Measurements from ENCODE around the gene RCVRN. TPM values are rescaled to one million over a fixed set of nuclear protein-coding genes. Genes with fewer than 3 reads are reported as not detected.

The RCVRN gene
- total and polyA plus RNA-seq, 2 of the 4 experiments (the other 2 are of a cell fraction) = not detected

DNA sequence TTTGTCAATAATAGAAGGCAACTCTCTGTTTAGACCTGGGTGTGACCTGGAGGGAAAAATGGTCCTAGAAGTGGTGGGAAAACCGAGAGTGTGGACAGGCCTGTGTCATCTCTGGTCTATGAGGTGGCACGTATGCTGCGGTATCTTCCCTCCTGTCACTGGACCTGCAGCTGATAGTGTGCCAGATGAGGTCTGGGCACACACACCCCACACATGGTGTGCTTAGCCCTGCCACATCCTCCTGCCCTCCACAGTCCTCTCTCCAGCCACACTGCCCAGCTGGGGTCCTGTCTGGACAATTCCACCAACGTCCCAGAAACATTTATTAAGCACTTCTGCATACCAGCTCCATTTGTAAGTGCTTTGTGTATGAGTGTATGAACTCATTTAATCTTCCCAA lies 42.1 kb downstream of the RCVRN start:
- Histone ChIP-seq H4K91ac (ENCODE audit: insufficient read depth, low read depth, low read length) (no peak overlapping the region), H3K9me1 (ENCODE audit: insufficient read depth, low read length) (no peaks in the 10 kb centered on the region), H2BK5ac (ENCODE audit: low read depth, low read length, poor library complexity, severe bottlenecking) (no peak overlapping the region), H3K27me3 (ENCODE audit: control insufficient read depth, insufficient read depth, low read length) (no peaks in the 10 kb centered on the region), H2AK9ac (replicated peaks; ENCODE audit: low read depth, low read length, poor library complexity) (no peak overlapping the region), H3K23ac (ENCODE audit: low read depth, low read length) (no peak overlapping the region), H3K4me1 (ENCODE audit: control insufficient read depth, insufficient read depth, low read length) (no peaks in the 10 kb centered on the region), H3K4ac (ENCODE audit: low read depth, low read length) (no peak overlapping the region), H3K79me1 (ENCODE audit: low read depth in 1 of 2, low read length in 2 of 2) (no peaks in the 10 kb centered on the region), H3K9ac (ENCODE audit: low read depth, low read length) (no peak overlapping the region), H3K9me3 (ENCODE audit: control insufficient read depth, insufficient read depth, low read length) (peaks cover 11% of the 10 kb centered on the region), H2BK120ac (ENCODE audit: low read depth, low read length) (no peak overlapping the region), H3K4me3 (ENCODE audit: insufficient read depth, low read depth, low read length) (no peak overlapping the region), H3K36me3 (ENCODE audit: control insufficient read depth, insufficient read depth, low read length) (no peaks in the 10 kb centered on the region), H2BK20ac (ENCODE audit: low read depth, low read length) (no peak overlapping the region), H3K4me2 (ENCODE audit: low read depth, low read length) (no peak overlapping the region), H3K18ac (ENCODE audit: low read depth, low read length) (no peak overlapping the region), H3K27ac (ENCODE audit: insufficient read depth, low read length) (no peak overlapping the region), H4K5ac (ENCODE audit: low read depth, low read length) (no peak overlapping the region), H4K8ac (ENCODE audit: low read depth in 2 of 2, low read length in 2 of 2) (no peak overlapping the region), H2BK15ac (ENCODE audit: low read depth, low read length) (no peak overlapping the region), H4K20me1 (ENCODE audit: insufficient read depth, low read length) (no peaks in the 10 kb centered on the region), H3K14ac (replicated peaks; ENCODE audit: low read depth, low read length) (no peak overlapping the region), H3K56ac (ENCODE audit: extremely low read depth, insufficient read depth, low read length) (no peak overlapping the region), H2AFZ (replicated peaks; ENCODE audit: low read length, poor library complexity) (no peak overlapping the region), H2AK5ac (ENCODE audit: low read depth, low read length) (no peak overlapping the region)
- BruUV-seq (replicated peaks) = no TSS peak
- WGBS, 2 experiments (ENCODE audit: extremely low coverage in 2 of 2, insufficient read length in 1 of 2) = 92% methylated on average over 2 of the region's 4 CpGs; no CpG with 5 or more reads in 1 of the 2 experiments
- intact Hi-C loops (cut with micrococcal nuclease) = no loop called here
- DNase-seq (no peak), ATAC-seq (ENCODE audit: low read depth) (no peak)
- POLR2A ChIA-PET (ENCODE audit: unreplicated experiment) = no interaction called here
- in situ Hi-C loops (cut with MboI; ENCODE audit: low sequenced_read_pairs) = no loop called here
- dilution Hi-C loops (cut with HindIII; ENCODE audit: low sequenced_read_pairs, unreplicated experiment) = no loop called here
- CTCF ChIA-PET = no interaction called here
- TF ChIP-seq RFX5 (IDR thresholded peaks at IDR 0.05; ENCODE audit: low read depth, low read length) (no peak), CHD1 (IDR thresholded peaks at IDR 0.05; ENCODE audit: low read depth, low read length) (no peak), MAFK (IDR thresholded peaks at IDR 0.05; ENCODE audit: low read depth, low read length) (no peak), CEBPB (IDR thresholded peaks at IDR 0.05; ENCODE audit: low read depth, low read length) (no peak), FOS (IDR thresholded peaks at IDR 0.05; ENCODE audit: low read depth, low read length) (no peak), CTCF (conservative IDR thresholded peaks at IDR 0.05; ENCODE audit: low read depth, low read length) (no peak), MXI1 (IDR thresholded peaks at IDR 0.05; ENCODE audit: borderline replicate concordance, low read depth, low read length) (no peak), POLR2A (IDR thresholded peaks at IDR 0.05; ENCODE audit: low read depth, low read length) (no peak), NFE2L2 (IDR thresholded peaks at IDR 0.05; ENCODE audit: low read depth, low read length) (no peak), SMC3 (IDR thresholded peaks at IDR 0.05; ENCODE audit: low read depth, low read length) (no peak), RCOR1 (IDR thresholded peaks at IDR 0.05; ENCODE audit: insufficient replicate concordance, low read length) (no peak), MAZ (IDR thresholded peaks at IDR 0.05; ENCODE audit: borderline replicate concordance, low read depth, low read length) (no peak), BHLHE40 (IDR thresholded peaks at IDR 0.05; ENCODE audit: low read depth, low read length) (no peak), USF2 (IDR thresholded peaks at IDR 0.05; ENCODE audit: low read depth, low read length) (no peak), RAD21 (IDR thresholded peaks at IDR 0.05; ENCODE audit: low read length) (no peak)
- TF ChIP-seq, protein P1, sequence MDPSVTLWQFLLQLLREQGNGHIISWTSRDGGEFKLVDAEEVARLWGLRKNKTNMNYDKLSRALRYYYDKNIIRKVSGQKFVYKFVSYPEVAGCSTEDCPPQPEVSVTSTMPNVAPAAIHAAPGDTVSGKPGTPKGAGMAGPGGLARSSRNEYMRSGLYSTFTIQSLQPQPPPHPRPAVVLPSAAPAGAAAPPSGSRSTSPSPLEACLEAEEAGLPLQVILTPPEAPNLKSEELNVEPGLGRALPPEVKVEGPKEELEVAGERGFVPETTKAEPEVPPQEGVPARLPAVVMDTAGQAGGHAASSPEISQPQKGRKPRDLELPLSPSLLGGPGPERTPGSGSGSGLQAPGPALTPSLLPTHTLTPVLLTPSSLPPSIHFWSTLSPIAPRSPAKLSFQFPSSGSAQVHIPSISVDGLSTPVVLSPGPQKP (IDR thresholded peaks at IDR 0.05; ENCODE audit: borderline replicate concordance, low read depth, low read length) = no peak

Data from IMR-90 (cell line).